Testis (tissue), 2 donors: Measurements from ENCODE around the gene PBX4.

Experiments
- POLR2A ChIP-seq: fragments of 450-650 bp; IDR thresholded peaks from one replicate; pipeline ENCODE4 v1.6.1; 2017; ENCODE audit warnings: antibody characterized with exemption, mild to moderate bottlenecking, moderate library complexity
- TF ChIP-seq, protein P1 (sequence below), 3 experiments: fragments of 450-650 bp in 2 of 3; fragments of 200-600 bp in 1 of 3; sonication (generic) in 1 of 3; IDR thresholded peaks; one replicate each; pipeline ENCODE4 v1.5.1; 2016 to 2019; ENCODE audit warnings: antibody characterized with exemption in 3 of 3, mild to moderate bottlenecking in 2 of 3, moderate library complexity in 1 of 3

DNA sequence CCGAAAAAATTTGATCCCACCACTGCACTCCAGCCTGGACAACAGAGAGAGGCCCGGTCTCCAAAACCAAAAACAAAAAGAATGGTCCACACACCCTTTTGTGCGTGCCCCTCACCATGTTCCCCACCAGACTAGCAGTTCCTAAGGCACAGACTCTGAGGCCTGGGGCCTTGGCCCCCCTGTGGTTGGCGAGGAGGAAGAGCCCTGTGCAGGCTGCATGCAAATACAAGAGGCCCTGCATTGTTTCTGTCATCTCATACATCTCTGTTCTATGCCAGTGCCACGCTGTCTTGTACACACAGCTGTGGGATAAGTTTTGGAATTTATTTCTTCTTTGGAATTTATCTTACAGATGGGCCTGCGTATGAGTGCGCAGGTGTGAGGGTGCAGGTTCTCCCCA lies 94.4 kb downstream of the PBX4 start:
- TF ChIP-seq, protein P1, sequence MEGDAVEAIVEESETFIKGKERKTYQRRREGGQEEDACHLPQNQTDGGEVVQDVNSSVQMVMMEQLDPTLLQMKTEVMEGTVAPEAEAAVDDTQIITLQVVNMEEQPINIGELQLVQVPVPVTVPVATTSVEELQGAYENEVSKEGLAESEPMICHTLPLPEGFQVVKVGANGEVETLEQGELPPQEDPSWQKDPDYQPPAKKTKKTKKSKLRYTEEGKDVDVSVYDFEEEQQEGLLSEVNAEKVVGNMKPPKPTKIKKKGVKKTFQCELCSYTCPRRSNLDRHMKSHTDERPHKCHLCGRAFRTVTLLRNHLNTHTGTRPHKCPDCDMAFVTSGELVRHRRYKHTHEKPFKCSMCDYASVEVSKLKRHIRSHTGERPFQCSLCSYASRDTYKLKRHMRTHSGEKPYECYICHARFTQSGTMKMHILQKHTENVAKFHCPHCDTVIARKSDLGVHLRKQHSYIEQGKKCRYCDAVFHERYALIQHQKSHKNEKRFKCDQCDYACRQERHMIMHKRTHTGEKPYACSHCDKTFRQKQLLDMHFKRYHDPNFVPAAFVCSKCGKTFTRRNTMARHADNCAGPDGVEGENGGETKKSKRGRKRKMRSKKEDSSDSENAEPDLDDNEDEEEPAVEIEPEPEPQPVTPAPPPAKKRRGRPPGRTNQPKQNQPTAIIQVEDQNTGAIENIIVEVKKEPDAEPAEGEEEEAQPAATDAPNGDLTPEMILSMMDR (IDR thresholded peaks at IDR 0.05) = no peak
- TF ChIP-seq POLR2A = no peak
